ENCODE results near the gene TCTA.

The TCTA gene

GRCh38 chr3:49383387-49383786 lies 28.8 kb upstream of the TCTA start:
- H2AFZ ChIP-seq (ENCODE audit: low read length): no peak overlapping the region
- no peak overlapping the region for H3K4me2 ChIP-seq (ENCODE audit: low read depth, low read length, poor library complexity, severe bottlenecking)
- peaks cover 97% of the 10 kb centered on the region for H3K79me2 ChIP-seq (ENCODE audit: insufficient read depth, low read length)
- peaks cover 8% of the 10 kb centered on the region; the same call in 1 of the 2 replicates for H3K36me3 ChIP-seq (ENCODE audit: insufficient read depth, low read length)
- H4K20me1 ChIP-seq (ENCODE audit: insufficient read depth, low read length, poor library complexity, severe bottlenecking): peaks cover 75% of the 10 kb centered on the region
- no peaks in the 10 kb centered on the region for H3F3A ChIP-seq (ENCODE audit: low read depth)
- no peaks in the 10 kb centered on the region for H3K4me1 ChIP-seq (ENCODE audit: insufficient read depth, low read length, poor library complexity, severe bottlenecking)
- H3K4me3 ChIP-seq (ENCODE audit: low read length, poor library complexity, severe bottlenecking): no peak overlapping the region
- no peak overlapping the region for H3K9ac ChIP-seq (ENCODE audit: low read depth, low read length, poor library complexity, severe bottlenecking)
- H3K9me3 ChIP-seq (ENCODE audit: insufficient read depth, low read depth, low read length): no peaks in the 10 kb centered on the region
- no peaks in the 10 kb centered on the region for H3K27me3 ChIP-seq (ENCODE audit: insufficient read depth, low read length, poor library complexity, severe bottlenecking)
- TF ChIP-seq, protein P1, sequence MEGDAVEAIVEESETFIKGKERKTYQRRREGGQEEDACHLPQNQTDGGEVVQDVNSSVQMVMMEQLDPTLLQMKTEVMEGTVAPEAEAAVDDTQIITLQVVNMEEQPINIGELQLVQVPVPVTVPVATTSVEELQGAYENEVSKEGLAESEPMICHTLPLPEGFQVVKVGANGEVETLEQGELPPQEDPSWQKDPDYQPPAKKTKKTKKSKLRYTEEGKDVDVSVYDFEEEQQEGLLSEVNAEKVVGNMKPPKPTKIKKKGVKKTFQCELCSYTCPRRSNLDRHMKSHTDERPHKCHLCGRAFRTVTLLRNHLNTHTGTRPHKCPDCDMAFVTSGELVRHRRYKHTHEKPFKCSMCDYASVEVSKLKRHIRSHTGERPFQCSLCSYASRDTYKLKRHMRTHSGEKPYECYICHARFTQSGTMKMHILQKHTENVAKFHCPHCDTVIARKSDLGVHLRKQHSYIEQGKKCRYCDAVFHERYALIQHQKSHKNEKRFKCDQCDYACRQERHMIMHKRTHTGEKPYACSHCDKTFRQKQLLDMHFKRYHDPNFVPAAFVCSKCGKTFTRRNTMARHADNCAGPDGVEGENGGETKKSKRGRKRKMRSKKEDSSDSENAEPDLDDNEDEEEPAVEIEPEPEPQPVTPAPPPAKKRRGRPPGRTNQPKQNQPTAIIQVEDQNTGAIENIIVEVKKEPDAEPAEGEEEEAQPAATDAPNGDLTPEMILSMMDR (conservative IDR thresholded peaks at IDR 0.05; ENCODE audit: low read length): no peak
- no peak for TF ChIP-seq EZH2phosphoT487 (IDR thresholded peaks at IDR 0.05; ENCODE audit: borderline replicate concordance)
- H3K9me2 ChIP-seq (replicated peaks; ENCODE audit: low read depth, low read length): no peaks in the 10 kb centered on the region

DNA sequence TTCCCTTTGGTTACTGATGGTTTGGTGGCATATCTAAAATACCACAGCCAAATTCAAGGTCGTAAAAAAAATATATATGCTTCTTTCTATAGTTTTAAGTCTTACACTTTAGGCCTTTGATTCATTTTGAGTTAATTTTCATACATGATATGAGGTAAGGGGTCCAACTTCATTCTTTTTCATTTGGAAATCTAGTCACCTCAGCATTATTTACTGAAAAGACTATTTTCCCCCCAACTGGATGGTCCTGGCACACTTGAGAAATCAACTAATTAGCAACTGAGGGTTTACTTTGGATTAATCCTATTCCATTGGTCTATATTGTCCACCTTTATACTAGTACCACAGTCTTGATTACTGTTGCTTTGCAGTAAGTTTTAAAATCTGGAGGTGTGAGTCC lies 26.6 kb upstream of the TCTA start:
- no peaks in the 10 kb centered on the region for H3K9me2 ChIP-seq (replicated peaks; ENCODE audit: low read depth, low read length)
- no peak overlapping the region for H3K4me2 ChIP-seq (ENCODE audit: low read depth, low read length, poor library complexity, severe bottlenecking)
- peaks cover 98% of the 10 kb centered on the region for H3K79me2 ChIP-seq (ENCODE audit: insufficient read depth, low read length)
- H3K9ac ChIP-seq (ENCODE audit: low read depth, low read length, poor library complexity, severe bottlenecking): no peak overlapping the region
- no peak overlapping the region for H3K4me3 ChIP-seq (ENCODE audit: low read length, poor library complexity, severe bottlenecking)
- peaks cover 9% of the 10 kb centered on the region; the same call in 1 of the 2 replicates for H3K36me3 ChIP-seq (ENCODE audit: insufficient read depth, low read length)
- no peaks in the 10 kb centered on the region for H3K27me3 ChIP-seq (ENCODE audit: insufficient read depth, low read length, poor library complexity, severe bottlenecking)
- TF ChIP-seq, protein P1 (conservative IDR thresholded peaks at IDR 0.05; ENCODE audit: low read length): no peak
- TF ChIP-seq EZH2phosphoT487 (IDR thresholded peaks at IDR 0.05; ENCODE audit: borderline replicate concordance): no peak
- no peak overlapping the region for H2AFZ ChIP-seq (ENCODE audit: low read length)
- no peaks in the 10 kb centered on the region for H3K4me1 ChIP-seq (ENCODE audit: insufficient read depth, low read length, poor library complexity, severe bottlenecking)
- peaks cover 75% of the 10 kb centered on the region for H4K20me1 ChIP-seq (ENCODE audit: insufficient read depth, low read length, poor library complexity, severe bottlenecking)
- H3K9me3 ChIP-seq (ENCODE audit: insufficient read depth, low read depth, low read length): no peaks in the 10 kb centered on the region
- H3F3A ChIP-seq (ENCODE audit: low read depth): no peaks in the 10 kb centered on the region

- no peak overlapping the region for H3K4me2 ChIP-seq (ENCODE audit: low read depth, low read length, poor library complexity, severe bottlenecking)
- no peaks in the 10 kb centered on the region for H3F3A ChIP-seq (ENCODE audit: low read depth)
- H4K20me1 ChIP-seq (ENCODE audit: insufficient read depth, low read length, poor library complexity, severe bottlenecking): peaks cover 71% of the 10 kb centered on the region
- H3K9me3 ChIP-seq (ENCODE audit: insufficient read depth, low read depth, low read length): no peaks in the 10 kb centered on the region
- peaks cover 9% of the 10 kb centered on the region; the same call in 1 of the 2 replicates for H3K36me3 ChIP-seq (ENCODE audit: insufficient read depth, low read length)
- H3K9ac ChIP-seq (ENCODE audit: low read depth, low read length, poor library complexity, severe bottlenecking): no peak overlapping the region
- H3K4me1 ChIP-seq (ENCODE audit: insufficient read depth, low read length, poor library complexity, severe bottlenecking): no peaks in the 10 kb centered on the region
- peaks cover 98% of the 10 kb centered on the region for H3K79me2 ChIP-seq (ENCODE audit: insufficient read depth, low read length)
- no peak overlapping the region for H3K4me3 ChIP-seq (ENCODE audit: low read length, poor library complexity, severe bottlenecking)
- H2AFZ ChIP-seq (ENCODE audit: low read length): no peak overlapping the region
- no peak for TF ChIP-seq EZH2phosphoT487 (IDR thresholded peaks at IDR 0.05; ENCODE audit: borderline replicate concordance)
- TF ChIP-seq, protein P1 (conservative IDR thresholded peaks at IDR 0.05; ENCODE audit: low read length): no peak
- no peaks in the 10 kb centered on the region for H3K27me3 ChIP-seq (ENCODE audit: insufficient read depth, low read length, poor library complexity, severe bottlenecking)
- no peaks in the 10 kb centered on the region for H3K9me2 ChIP-seq (replicated peaks; ENCODE audit: low read depth, low read length)
These were observed 26.0 kb upstream of the TCTA start for GRCh38 chr3:49386056-49386756.
